ENCODE measurements around the gene OCIAD2.

DNA sequence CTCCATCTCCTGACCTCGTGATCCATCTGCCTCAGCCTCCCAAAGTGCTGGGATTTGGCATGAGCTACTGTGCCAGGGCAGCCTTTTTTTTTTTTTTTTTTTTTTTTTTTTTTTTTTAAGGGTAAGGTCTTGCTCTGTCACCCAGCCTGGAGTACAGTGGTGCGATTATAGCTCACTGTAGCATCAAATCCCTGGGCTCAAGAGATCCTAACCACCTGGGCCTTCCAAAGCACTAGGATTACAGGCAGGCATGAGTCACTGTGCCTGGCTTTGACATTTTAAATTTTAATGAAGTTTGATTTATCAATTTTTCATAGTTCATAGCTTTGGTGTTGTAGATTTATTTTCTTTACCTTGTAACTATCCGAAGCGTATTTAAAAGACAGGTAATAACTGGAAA, 17.8 kb upstream of the OCIAD2 start:
- TF ChIP-seq CTCF (IDR thresholded peaks at IDR 0.05) (no peak), POLR2AphosphoS5 (IDR thresholded peaks at IDR 0.05) (no peak)
